Stimulated activated naive CD8-positive, alpha-beta T cell treated with anti-CD3 and anti-CD28 coated beads, Interleukin-15, amount 100 ng/mL, for 72 hours (primary cell): ENCODE results near the gene PCARE.
"Not testable (repeated sequence)": the region's sequence is repeated elsewhere in the genome, so short reads cannot be mapped to it uniquely, and the experiment has no call there.

Experiments
- ATAC-seq: fragments of 150-1000 bp; cut with Tn5 transposase; 2 replicates; pipeline ENCODE4 v1.10.0; 2021; ENCODE audit warnings: mild to moderate bottlenecking, moderate library complexity
- DNase-seq, 2 donors: peaks; one replicate each; pipeline ENCODE4 v3.0.0; 2021 to 2022
- H3K27ac Mint-ChIP-seq, 2 donors: one replicate each; pipeline ENCODE4 v1.8.0; 2022; ENCODE audit warnings: mild to moderate bottlenecking in 2 of 2, mixed read lengths in 2 of 2, moderate library complexity in 2 of 2
- H3K27me3 Mint-ChIP-seq: one replicate; pipeline ENCODE4 v1.8.0; 2022; ENCODE audit warnings: mixed read lengths
- H3K4me1 Mint-ChIP-seq: one replicate; pipeline ENCODE4 v1.8.0; 2022; ENCODE audit warnings: mild to moderate bottlenecking, mixed read lengths
- H3K4me3 Mint-ChIP-seq, 2 donors: one replicate each; pipeline ENCODE4 v1.8.0; 2022; ENCODE audit warnings: mild to moderate bottlenecking in 2 of 2, mixed read lengths in 2 of 2, moderate library complexity in 1 of 2
- H3K9me3 Mint-ChIP-seq, 2 donors: one replicate each; pipeline ENCODE4 v1.8.0; 2022; ENCODE audit warnings: mixed read lengths in 2 of 2

Gene PCARE

GRCh38 chr2:29107547-29107946 is 33.2 kb upstream of the PCARE start:
- DNase-seq, ATAC-seq, H3K4me3 Mint-ChIP-seq, H3K27me3 Mint-ChIP-seq, H3K9me3 Mint-ChIP-seq, H3K27ac Mint-ChIP-seq, H3K4me1 Mint-ChIP-seq: not testable (repeated sequence)

GRCh38 chr2:29106980-29107388 is 32.7 kb upstream of the PCARE start:
- Mint-ChIP-seq H3K4me1 (peaks cover 8% of the 10 kb centered on the region), H3K27ac (no peak overlapping the region)

GRCh38 chr2:29106256-29106655 is 31.9 kb upstream of the PCARE start:
- Mint-ChIP-seq H3K9me3 (no peaks in the 10 kb centered on the region), H3K27me3 (no peaks in the 10 kb centered on the region), H3K4me1 (peaks cover 4% of the 10 kb centered on the region), H3K27ac (no peak overlapping the region), H3K4me3 (no peak overlapping the region)
- no peak for ATAC-seq
- DNase-seq, result no peak

More at GRCh38 chr2:29106980-29107388, 32.7 kb upstream of the PCARE start:
- Mint-ChIP-seq H3K27me3 (no peaks in the 10 kb centered on the region), H3K4me3 (no peak overlapping the region), H3K9me3 (no peaks in the 10 kb centered on the region)
- ATAC-seq (no peak), DNase-seq (no peak)

GRCh38 chr2:29105375-29105774 is 31.1 kb upstream of the PCARE start:
- H3K4me1 Mint-ChIP-seq, result no peaks in the 10 kb centered on the region

GRCh38 chr2:29104688-29105087 is 30.4 kb upstream of the PCARE start:
- no peaks in the 10 kb centered on the region for H3K9me3 Mint-ChIP-seq
- no peak overlapping the region for H3K4me3 Mint-ChIP-seq
- H3K27ac Mint-ChIP-seq, result no peak overlapping the region

More at GRCh38 chr2:29105375-29105774, 31.1 kb upstream of the PCARE start:
- H3K4me3 Mint-ChIP-seq, result no peak overlapping the region
- DNase-seq (no peak), ATAC-seq (no peak)
- H3K9me3 Mint-ChIP-seq, result no peaks in the 10 kb centered on the region
- no peak overlapping the region for H3K27ac Mint-ChIP-seq
- no peaks in the 10 kb centered on the region for H3K27me3 Mint-ChIP-seq

GRCh38 chr2:29100564-29100963 is 26.2 kb upstream of the PCARE start:
- Mint-ChIP-seq H3K4me1 (no peaks in the 10 kb centered on the region), H3K9me3 (no peaks in the 10 kb centered on the region), H3K27ac (no peak overlapping the region), H3K4me3 (no peak overlapping the region), H3K27me3 (no peaks in the 10 kb centered on the region)
- DNase-seq, result no peak
- ATAC-seq, result no peak

More at GRCh38 chr2:29104688-29105087, 30.4 kb upstream of the PCARE start:
- ATAC-seq, result no peak
- Mint-ChIP-seq H3K4me1 (no peaks in the 10 kb centered on the region), H3K27me3 (no peaks in the 10 kb centered on the region)
- DNase-seq, result no peak

GRCh38 chr2:29097569-29097968 is 23.2 kb upstream of the PCARE start:
- H3K4me3 Mint-ChIP-seq, result no peak overlapping the region
- DNase-seq (no peak), ATAC-seq (no peak)
- no peaks in the 10 kb centered on the region for H3K27me3 Mint-ChIP-seq
- H3K9me3 Mint-ChIP-seq, result no peaks in the 10 kb centered on the region
- no peak overlapping the region for H3K27ac Mint-ChIP-seq
- no peaks in the 10 kb centered on the region for H3K4me1 Mint-ChIP-seq

- no peak for ATAC-seq
- DNase-seq, result no peak
- no peaks in the 10 kb centered on the region for H3K4me1 Mint-ChIP-seq
- no peaks in the 10 kb centered on the region for H3K27me3 Mint-ChIP-seq
- no peak overlapping the region for H3K4me3 Mint-ChIP-seq
- no peaks in the 10 kb centered on the region for H3K9me3 Mint-ChIP-seq
- no peak overlapping the region for H3K27ac Mint-ChIP-seq
Observed at GRCh38 chr2:29096969-29097368, 22.6 kb upstream of the PCARE start.

GRCh38 chr2:29090311-29090710 is 16.0 kb upstream of the PCARE start:
- H3K4me1 Mint-ChIP-seq, H3K27me3 Mint-ChIP-seq, H3K27ac Mint-ChIP-seq, DNase-seq, H3K4me3 Mint-ChIP-seq, H3K9me3 Mint-ChIP-seq, ATAC-seq: not testable (repeated sequence)

- H3K4me1 Mint-ChIP-seq, result no peaks in the 10 kb centered on the region
- ATAC-seq, result no peak
- DNase-seq, result no peak
- H3K27me3 Mint-ChIP-seq, result no peaks in the 10 kb centered on the region
- peaks cover 0 to 14% of the 10 kb centered on the region in 2 donors for H3K9me3 Mint-ChIP-seq
- no peak overlapping the region for H3K4me3 Mint-ChIP-seq
- no peak overlapping the region for H3K27ac Mint-ChIP-seq
Observed at GRCh38 chr2:29084554-29084953, 10.2 kb upstream of the PCARE start.

GRCh38 chr2:29082804-29083495 is 8.6 kb upstream of the PCARE start:
- H3K27me3 Mint-ChIP-seq, result no peaks in the 10 kb centered on the region
- no peak for ATAC-seq
- H3K27ac Mint-ChIP-seq, result no peak overlapping the region
- no peaks in the 10 kb centered on the region for H3K4me1 Mint-ChIP-seq
- DNase-seq, result no peak
- peaks cover 0 to 22% of the 10 kb centered on the region in 2 donors for H3K9me3 Mint-ChIP-seq
- H3K4me3 Mint-ChIP-seq, result no peak overlapping the region

- ATAC-seq (no peak), DNase-seq (no peak)
- Mint-ChIP-seq H3K4me1 (no peaks in the 10 kb centered on the region), H3K4me3 (no peak overlapping the region), H3K27me3 (no peaks in the 10 kb centered on the region), H3K27ac (no peak overlapping the region), H3K9me3 (peaks cover 0 to 27% of the 10 kb centered on the region in 2 donors)
Observed at GRCh38 chr2:29080886-29081743, 6.8 kb upstream of the PCARE start.

- H3K27me3 Mint-ChIP-seq, result no peaks in the 10 kb centered on the region
- no peak overlapping the region for H3K4me3 Mint-ChIP-seq
- H3K27ac Mint-ChIP-seq, result no peak overlapping the region
- DNase-seq (no peak), ATAC-seq (no peak)
- H3K4me1 Mint-ChIP-seq, result no peaks in the 10 kb centered on the region
- H3K9me3 Mint-ChIP-seq, result peaks cover 0 to 27% of the 10 kb centered on the region in 2 donors
Observed at GRCh38 chr2:29079887-29080286, 5.6 kb upstream of the PCARE start.

- Mint-ChIP-seq H3K27ac (no peak overlapping the region), H3K9me3 (peaks cover 0 to 26% of the 10 kb centered on the region in 2 donors), H3K27me3 (no peaks in the 10 kb centered on the region), H3K4me3 (no peak overlapping the region), H3K4me1 (no peaks in the 10 kb centered on the region)
- no peak for ATAC-seq
- DNase-seq, result no peak
Observed at GRCh38 chr2:29075894-29076705, 1.8 kb upstream of the PCARE start.

GRCh38 chr2:29073933-29074332 is 390 bp downstream of the PCARE start:
- H3K4me1 Mint-ChIP-seq, result no peaks in the 10 kb centered on the region
- no peak overlapping the region for H3K4me3 Mint-ChIP-seq
- no peak overlapping the region for H3K27ac Mint-ChIP-seq
- H3K27me3 Mint-ChIP-seq, result no peaks in the 10 kb centered on the region
- DNase-seq, result no peak
- H3K9me3 Mint-ChIP-seq, result peaks cover 0 to 13% of the 10 kb centered on the region in 2 donors
- no peak for ATAC-seq
